ENCODE results near the gene LIN52.

The LIN52 gene

DNA sequence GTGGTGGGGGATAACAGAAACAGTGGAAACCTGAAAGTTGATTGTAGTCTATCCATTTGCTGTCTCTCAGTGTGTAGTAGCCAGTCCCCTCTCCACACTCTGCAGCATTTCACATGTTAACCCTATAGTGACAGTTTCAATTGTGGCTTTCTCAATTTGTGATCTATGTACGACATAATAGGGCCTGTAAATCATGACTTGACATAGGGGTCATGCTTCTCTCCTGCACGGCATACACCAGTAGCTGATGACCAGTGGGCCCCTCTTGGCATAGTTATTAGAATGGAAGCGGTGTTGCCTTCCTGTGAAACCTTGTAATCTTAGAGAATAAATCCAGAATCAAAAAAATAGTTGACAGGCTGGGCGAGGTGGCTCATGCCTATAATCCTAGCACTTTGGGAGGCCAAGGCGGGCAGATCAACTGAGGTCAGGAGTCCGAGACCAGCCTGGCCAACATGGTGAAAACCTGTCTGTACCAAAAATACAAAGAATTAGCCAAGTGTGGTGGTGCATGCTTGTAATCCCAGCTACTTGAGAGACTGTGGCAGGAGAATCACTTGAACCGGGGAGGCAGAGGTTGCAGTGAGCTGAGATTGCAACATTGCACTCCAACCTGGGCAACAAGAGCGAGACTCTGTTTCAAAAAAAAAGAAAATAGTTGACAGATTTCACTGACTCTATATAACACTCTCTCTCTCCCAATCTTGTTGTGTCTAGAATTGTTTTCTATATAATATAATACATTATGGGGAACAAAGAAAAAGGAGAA lies 109.9 kb downstream of the LIN52 start:
- DNase-seq (ENCODE audit: low read depth in 2 of 2), result no peak

DNA sequence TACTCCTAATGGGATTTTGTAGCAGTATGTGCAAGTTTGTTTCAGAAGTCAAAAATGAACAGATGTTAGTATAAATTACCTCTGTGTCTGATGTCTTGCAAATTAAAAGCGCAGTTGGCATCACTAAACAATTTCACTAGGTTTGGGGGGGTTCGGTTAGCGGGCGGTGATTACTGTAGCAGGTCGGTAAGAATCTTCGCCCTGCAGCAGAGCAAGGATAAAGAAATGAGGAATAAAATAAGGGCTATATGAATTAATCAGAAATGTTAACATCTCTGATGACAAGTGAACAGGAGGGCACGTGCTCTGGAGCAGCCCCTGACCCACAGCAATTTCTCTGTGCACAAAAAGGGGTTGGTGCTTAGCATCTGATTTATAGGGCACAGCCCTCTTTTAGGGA lies 110.9 kb downstream of the LIN52 start:
- DNase-seq (ENCODE audit: low read depth in 2 of 2), result no peak

DNA sequence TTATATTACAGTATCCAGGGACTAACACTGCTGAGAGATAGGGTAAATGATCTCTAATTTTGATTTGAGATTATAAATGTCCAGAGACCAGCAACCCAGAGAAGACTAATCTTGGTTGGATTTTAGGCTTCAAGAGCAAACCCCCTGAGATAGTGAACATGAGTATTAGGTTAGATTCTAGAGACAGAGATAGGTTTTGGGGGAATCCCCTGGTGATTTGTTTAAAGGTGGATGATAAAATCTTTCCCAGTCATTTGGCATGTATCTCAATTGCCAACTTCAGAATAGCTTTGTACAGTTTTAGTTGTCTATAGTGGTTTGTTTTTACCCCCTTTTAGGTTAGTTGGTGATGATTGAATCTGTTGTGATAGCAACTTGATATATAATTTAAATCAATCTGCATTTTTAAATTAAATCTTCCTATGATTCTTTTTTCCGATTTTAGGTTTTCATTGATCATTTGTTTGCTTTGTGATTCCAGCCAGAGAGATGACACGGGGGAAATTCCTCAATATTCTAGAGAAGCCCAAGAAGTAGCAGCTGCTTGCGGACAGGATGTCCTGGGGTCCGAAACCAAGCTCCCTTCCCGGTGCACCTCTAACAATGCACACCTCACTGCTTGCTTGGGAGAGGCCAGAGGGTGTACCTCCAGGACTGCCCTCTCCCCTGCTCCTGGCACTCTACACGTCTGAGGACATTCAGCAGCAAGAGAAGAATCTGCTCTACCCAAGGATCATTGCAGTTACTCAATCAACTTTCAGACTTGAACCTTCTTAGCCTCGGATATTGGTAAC lies 113.9 kb downstream of the LIN52 start:
- DNase-seq (ENCODE audit: low read depth in 2 of 2), result no peak

DNA sequence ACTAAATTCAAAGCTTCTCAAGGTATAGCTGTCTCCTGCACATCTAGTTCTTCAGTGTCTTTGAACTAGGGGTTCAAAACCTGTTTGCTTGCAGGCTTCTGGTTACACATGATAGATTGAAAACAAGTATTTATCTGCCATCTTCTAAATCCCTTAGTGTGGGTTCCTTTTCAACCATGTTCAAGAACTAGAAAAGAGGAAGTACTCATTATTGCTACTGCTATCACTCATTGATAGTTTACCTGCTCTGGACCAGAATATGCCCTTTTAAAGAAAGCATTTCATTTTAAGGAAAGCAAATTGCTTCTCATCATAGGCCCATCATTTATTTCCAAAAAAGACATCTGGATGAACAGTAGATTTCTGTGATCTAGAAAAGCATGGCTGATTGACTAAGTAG lies 117.4 kb downstream of the LIN52 start:
- no peak for DNase-seq (ENCODE audit: low read depth in 2 of 2)

DNA sequence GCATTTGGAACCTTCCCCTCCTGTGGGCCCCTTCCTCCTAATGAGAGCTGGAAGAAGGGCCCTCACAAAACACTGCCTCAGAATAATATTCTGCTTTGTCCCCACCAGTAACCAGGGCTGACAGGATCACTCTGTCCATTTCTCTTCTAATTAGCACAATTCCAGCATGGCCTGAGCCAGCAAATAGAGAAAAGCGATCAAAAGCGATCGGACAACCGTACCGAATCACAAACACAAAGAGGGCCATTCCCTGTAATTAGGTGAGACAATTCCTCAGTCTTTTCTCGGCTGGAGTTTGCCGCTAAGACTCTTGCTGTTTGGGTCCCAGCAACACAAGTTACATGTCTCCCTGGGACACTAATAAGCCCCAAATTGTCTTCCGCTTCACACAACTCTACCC lies 118.9 kb downstream of the LIN52 start:
- DNase-seq (ENCODE audit: low read depth in 2 of 2), result no peak

DNA sequence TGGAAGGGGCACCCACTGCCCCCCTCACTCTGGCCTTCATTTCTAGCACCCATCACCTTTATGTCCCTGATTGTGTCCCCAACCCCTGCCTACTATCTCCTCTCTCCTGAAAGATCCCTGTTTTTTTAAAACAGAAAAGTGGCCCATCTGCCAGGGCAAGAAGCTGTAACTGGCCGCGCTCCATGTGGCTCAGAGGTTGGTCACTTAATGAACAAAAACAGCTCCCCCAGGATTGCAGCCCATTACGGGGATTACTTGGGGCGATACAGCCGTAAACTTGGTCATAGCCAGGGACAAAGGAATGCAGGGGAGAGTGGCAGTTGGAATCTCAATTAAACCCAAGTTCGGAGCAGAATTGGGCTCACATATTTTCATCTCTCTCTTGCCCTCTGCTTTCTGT lies 119.7 kb downstream of the LIN52 start:
- no peak for DNase-seq (ENCODE audit: low read depth in 2 of 2)

DNA sequence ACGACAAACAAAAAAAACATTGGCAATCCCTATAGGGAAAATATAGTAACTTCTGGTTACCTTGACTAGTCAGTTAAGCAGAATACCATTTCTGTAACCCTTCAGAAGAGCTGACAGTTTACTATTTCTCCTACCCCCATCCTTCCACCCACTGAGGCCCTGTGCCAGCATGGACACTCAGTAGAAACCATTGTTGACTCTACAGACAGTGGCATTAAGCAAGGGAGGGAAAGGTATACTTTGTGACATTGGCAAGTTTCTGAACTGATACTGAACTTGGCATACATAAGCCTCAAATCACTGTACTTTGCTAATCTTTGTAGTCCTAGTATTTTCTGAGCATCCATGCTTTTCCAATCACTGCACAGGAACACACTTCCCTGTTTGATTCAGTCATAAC lies 121.1 kb downstream of the LIN52 start:
- no peak for DNase-seq (ENCODE audit: low read depth in 2 of 2)

DNA sequence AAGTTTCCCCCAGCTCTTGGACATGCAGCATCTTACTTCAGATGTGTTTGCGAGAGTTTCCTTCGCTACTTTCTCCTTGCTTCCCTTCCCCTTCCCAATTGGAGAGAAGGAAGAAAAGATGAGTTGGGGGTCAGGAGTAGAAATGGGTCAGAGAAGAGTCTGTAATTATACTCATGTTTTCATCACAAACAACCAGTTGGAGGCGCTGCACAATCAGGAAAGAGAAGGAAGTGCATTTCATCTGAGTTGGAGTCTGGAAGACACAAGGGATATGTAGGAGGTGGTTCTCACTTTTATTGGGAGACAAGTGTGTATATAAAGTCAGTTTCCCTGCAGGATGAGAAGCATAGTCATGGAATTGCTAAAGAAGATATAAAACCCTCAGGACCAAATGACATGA lies 123.2 kb downstream of the LIN52 start:
- no peak for DNase-seq (ENCODE audit: low read depth in 2 of 2)

DNA sequence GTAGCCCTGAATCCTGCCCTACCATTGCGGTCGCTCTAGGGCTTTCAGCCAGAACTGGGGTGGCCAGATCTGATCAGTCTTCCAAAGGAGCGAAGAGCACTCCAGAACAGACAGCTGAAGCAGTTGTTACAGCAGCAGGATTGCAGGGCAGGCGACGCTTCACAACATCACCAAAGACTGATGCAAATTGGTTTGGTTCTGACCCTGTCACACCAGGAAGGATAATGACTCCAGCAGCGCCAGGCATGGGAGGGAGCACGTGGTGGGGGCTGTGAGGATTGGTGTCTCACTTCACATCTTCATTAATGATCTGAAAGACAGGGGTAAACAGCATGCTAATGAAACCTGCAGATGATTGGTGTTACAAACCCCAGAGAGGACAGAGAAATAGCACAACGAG lies 123.9 kb downstream of the LIN52 start:
- DNase-seq (ENCODE audit: low read depth in 2 of 2), result no peak

DNA sequence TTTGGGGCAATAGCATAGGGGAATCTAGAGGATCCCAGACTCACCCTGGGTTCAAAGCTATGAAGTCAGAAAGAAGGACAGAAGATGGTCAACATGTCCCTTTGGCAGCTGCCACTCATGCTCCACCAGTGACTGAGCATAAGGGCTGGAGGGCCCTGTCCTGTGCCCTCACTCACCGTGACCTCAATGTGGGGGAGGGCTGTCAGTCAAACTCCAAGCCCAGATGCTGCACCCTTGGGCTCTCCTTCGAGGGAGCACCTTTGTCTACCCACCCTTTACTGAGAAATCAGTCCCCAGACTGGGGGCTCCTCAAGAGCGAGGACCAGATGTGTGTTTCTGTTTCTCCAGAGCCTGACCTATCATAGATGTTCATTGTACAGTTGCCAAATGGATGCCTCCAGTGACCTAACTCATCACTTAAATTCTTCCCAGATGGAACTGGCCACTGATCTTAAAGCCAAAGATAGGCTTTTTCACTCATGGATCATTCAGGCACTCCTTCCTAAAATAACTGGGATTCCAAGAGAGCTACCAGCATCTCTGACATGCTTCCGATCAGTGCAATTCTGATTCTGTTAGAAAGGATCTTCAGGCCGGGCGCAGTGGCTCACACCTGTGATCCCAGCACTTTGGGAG lies 127.3 kb downstream of the LIN52 start:
- DNase-seq (ENCODE audit: low read depth in 2 of 2), result no peak

DNA sequence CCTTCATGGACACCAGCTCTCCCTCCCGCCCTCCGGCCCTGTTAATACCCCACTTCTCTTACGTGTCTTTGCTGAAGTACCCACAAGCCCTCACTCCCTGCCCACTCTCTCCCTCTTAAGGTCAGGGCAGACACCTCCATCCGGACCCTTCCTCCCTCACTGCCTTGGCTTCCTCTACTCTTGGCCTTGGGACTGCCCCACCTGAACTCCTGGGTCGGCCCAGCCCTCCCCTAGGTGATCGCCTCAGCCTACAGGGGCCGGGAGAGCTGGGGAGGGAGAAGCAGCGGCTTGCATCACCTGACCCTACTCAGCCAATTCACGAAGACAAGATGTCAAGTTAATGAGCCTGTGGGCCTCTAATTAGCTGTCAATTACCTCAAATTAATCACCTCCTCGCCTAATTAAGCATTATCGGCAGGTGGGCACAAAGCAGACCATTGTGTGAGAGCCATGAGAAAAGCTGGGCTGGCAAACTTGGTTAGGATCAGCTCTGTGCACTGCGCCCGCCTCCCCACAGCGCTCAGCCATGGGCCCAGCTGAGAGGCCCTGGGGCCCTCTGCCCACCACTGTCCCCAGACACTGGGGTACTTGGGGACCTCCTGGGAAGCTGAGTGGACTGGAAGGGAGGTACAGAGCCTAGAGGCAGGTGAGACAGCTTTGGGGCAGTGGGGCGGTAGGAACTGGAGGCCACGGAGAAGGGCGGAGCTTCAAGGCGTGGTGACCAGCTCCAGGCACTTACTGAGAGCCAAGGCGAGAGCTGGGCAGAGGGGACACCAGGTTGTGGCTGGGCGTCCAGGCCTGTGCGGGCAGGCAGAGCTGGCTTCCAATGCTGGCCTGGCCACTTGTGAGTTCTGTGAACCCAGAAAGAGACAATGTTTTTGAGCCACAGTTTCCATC lies 129.4 kb downstream of the LIN52 start:
- no peak for DNase-seq (ENCODE audit: low read depth in 2 of 2)

DNA sequence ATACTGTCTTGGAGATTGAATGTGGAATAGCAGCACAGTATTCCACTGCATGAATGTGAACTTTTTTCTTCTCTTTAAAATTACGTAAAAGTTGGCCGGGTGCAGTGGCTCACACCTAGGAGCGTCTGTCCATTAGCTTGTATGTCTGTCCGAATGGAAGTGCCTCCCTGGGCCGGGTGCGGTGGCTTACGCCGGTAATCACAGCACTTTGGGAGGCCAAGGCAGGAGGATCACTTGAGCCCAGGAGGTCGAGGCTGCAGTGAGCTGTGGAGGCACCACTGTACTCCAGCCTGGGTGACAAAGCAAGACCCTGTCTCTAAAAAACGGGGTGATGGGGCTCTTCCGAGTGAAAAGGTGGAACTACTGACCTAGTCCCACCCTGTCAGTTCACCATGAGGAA lies 131.9 kb downstream of the LIN52 start:
- no peak for DNase-seq (ENCODE audit: low read depth in 2 of 2)

DNA sequence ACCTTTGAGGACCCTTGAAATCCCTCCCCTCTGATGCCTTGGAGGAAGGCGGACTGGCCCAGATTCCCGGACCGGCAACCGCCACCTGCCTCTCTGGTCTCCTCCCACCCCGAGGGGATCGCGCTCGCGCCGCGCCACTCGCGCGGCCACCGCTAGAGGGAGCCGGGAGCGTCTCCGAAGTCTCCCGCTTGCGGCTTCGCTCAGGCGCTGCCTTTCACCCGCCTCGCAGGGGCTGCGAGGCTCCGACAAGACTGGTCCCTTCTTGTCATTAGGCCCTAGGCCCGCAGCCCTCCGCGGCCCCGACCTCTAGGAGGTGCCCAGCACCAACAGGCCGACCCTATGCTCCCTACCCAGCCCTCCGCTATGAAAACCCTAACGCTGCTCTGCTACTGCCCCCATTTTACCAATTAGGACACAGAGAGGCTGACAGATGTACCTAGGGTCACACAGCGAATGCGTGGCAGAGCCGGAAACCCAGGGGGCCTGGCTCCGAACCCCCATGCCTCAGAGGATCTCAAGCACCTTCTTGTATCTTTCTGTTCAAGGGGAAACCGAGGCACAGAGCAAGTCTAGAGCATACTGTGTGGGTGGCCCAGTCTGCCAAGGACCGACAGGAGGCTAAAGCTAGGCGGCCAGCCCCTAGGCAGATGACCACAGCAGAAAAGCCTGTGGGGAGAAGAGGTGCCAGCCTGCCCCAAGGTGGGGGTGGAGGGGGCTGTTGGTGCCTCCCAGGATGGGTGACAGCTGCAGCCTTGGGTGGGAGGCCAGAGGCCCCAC lies 133.1 kb downstream of the LIN52 start:
- peak; percentile 68 to 77 for DNase-seq (ENCODE audit: low read depth in 2 of 2)

DNA sequence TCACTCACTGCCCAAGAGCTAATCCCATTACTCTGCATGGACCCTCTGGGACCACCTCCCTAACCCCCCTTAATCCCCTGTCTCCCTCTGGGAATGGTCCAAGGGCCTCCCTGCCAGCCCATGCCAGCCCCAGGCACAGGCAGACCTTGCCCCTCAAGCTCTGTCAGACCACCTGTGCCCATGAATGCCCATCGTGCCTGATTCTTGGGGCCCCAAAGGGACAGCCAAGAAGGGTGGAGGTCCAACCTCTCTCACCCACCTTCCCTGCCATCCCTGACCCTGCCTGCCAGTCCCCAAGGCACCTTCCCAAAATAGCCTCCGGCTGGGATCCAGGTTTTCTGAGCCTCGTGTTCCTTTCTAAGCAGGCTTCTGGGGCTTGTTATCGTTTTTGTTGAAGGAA lies 133.7 kb downstream of the LIN52 start:
- DNase-seq (ENCODE audit: low read depth in 2 of 2), result no peak

DNA sequence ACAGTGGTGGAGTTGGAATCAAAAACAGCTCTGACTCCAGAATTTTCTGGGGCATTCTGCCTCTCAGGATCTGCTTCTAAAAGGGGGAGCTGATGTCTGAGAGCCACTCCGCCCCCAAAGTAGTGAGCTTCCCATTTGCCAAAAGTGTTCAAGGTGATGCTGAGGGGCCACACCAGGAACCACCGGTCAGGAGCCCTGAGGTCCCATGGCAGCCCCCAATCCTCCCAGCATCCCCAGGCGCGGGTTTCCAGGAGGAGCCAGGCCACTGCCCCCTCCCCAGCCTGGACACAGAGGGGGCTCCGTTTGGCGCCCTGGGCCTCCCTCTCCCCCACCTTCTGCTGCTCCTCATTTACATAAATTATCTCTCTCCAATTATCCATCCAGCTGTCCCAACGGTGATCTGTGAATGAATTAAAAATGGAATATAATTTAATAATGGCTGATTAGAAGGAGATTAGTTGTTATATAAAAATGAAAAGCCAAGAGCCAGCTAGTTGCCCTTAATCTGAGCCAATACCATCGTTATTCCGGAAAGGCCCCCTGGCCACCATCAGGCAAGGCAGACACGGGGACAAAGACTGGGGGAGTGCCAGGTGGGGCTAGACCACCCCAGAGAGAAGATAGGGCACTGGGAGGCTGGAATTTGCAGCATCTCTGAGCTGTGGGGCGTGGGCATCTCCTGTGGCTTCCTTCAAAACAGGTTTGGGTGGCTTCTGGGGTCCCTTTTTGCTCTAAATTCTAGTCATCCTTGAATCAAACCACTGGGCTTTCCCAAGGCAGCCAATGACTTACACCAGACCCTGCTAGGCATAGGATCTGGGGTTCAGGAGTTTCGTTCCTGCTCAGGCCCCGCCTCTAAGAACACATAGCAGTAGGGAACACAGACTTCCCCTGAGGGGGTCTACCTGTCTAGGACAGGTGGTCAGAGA lies 134.8 kb downstream of the LIN52 start:
- no peak for DNase-seq (ENCODE audit: low read depth in 2 of 2)

DNA sequence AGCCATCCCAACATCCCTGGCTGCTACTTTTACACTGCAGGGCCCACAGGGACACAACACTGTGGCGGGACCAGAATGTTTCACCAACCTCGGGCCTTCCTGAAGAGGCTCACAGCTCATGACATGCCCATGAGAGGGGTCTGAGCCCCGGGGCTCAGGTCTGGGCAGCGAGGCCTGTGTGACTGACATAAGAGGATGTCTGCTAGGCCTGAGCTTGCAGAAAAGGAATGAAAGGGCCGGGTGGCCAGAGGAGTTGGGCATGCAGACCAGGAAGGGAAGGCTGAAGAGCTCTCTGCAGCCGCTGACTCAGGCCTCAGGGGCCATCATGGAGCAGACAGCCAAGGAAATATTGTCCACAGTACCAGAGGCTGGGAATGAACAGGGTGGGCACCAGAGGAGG lies 136.2 kb downstream of the LIN52 start:
- DNase-seq (ENCODE audit: low read depth in 2 of 2), result no peak

DNA sequence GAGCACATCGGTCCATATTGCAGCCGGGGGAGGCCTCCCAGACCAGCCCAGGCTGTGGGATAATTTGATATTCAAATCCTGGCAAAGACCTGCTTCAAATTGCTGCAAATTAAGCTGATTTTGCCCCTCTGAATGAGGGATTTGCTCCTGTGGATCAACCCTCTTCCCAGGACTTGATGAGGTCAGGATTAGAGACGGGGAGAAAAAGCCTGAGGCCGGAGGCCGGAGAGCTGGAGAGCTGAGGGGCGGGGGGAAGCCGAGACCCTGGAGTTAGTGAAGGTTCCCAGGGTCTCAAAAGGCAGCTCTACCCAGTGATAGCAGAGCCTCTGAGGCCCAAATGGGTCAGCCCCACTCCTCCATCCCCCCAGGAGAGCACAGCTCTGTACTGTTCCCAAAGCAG lies 137.0 kb downstream of the LIN52 start:
- no peak for DNase-seq (ENCODE audit: low read depth in 2 of 2)

DNA sequence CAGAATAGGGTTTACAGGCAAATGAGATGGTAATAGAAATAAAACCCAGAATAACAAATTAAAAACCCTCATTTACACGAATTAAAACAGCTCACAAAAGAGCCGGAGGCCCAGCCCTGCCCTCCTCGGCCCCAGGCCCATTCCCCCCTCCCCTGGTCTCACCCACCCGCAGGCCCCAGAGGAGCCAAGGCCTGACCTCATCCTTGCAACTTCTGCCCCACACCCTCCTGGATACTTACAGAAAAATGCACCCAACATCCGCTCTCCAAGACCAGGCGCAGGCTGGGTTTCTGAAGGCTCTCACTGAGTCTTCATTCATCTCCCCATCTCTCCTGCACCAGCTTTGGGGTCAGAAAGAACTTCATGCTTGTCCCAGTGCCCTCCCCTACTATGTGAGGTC lies 138.3 kb downstream of the LIN52 start:
- DNase-seq (ENCODE audit: low read depth in 2 of 2), result no peak

DNA sequence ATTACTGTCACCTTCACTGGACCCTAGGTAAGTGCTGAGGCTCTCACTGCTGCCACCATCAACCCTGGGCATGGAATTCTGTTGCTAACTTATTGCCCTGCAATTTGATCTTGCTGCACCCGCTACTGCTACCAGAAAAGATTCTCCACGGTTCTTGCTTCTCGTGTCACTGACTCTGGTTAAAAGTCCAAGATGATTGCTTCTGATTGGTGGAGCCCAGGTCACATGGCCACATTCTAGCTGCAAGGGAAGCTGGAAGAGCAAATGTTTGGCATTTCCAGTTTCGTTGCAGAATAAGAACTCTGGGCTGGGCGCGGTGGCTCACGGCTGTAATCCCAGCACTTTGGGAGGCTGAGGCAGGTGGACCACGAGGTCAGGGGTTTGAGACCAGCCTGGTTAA lies 147.0 kb downstream of the LIN52 start:
- DNase-seq (ENCODE audit: low read depth in 2 of 2), result no peak

DNA sequence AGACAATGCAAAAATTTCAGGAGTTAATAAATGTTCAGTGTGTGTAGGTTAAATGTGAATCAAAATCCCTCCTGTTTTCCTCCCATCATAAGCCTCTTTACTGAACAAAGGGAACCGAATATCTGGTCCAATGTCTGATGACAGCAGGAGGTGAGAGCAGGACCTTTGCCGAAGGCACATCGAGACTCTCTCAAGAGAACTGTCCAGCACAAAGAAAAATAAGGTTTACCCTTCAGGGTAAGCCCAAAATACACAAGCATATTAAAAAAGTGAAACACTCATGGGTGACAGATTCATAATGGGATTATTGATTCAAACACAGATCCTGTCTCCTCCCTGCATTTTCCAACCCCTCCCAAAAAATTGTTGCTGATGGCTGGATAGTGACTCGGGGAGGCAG lies 150.3 kb downstream of the LIN52 start:
- DNase-seq (ENCODE audit: low read depth in 2 of 2), result no peak

Measured in activated CD4-positive, alpha-beta T cell treated with anti-CD3 and anti-CD28 coated beads for 24 hours (primary cell).